CD1c-positive myeloid dendritic cell (primary cell): ENCODE results near the gene MIA3.
"Not testable (repeated sequence)": the region's sequence is repeated elsewhere in the genome, so short reads cannot be mapped to it uniquely, and the experiment has no call there.

Experiments
- DNase-seq: peaks from one replicate; pipeline ENCODE4 v3.0.0-alpha.2; 2016; ENCODE audit errors: extremely low spot score

MIA3 gene, protein sequence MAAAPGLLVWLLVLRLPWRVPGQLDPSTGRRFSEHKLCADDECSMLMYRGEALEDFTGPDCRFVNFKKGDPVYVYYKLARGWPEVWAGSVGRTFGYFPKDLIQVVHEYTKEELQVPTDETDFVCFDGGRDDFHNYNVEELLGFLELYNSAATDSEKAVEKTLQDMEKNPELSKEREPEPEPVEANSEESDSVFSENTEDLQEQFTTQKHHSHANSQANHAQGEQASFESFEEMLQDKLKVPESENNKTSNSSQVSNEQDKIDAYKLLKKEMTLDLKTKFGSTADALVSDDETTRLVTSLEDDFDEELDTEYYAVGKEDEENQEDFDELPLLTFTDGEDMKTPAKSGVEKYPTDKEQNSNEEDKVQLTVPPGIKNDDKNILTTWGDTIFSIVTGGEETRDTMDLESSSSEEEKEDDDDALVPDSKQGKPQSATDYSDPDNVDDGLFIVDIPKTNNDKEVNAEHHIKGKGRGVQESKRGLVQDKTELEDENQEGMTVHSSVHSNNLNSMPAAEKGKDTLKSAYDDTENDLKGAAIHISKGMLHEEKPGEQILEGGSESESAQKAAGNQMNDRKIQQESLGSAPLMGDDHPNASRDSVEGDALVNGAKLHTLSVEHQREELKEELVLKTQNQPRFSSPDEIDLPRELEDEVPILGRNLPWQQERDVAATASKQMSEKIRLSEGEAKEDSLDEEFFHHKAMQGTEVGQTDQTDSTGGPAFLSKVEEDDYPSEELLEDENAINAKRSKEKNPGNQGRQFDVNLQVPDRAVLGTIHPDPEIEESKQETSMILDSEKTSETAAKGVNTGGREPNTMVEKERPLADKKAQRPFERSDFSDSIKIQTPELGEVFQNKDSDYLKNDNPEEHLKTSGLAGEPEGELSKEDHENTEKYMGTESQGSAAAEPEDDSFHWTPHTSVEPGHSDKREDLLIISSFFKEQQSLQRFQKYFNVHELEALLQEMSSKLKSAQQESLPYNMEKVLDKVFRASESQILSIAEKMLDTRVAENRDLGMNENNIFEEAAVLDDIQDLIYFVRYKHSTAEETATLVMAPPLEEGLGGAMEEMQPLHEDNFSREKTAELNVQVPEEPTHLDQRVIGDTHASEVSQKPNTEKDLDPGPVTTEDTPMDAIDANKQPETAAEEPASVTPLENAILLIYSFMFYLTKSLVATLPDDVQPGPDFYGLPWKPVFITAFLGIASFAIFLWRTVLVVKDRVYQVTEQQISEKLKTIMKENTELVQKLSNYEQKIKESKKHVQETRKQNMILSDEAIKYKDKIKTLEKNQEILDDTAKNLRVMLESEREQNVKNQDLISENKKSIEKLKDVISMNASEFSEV (N-terminal part only)

DNA sequence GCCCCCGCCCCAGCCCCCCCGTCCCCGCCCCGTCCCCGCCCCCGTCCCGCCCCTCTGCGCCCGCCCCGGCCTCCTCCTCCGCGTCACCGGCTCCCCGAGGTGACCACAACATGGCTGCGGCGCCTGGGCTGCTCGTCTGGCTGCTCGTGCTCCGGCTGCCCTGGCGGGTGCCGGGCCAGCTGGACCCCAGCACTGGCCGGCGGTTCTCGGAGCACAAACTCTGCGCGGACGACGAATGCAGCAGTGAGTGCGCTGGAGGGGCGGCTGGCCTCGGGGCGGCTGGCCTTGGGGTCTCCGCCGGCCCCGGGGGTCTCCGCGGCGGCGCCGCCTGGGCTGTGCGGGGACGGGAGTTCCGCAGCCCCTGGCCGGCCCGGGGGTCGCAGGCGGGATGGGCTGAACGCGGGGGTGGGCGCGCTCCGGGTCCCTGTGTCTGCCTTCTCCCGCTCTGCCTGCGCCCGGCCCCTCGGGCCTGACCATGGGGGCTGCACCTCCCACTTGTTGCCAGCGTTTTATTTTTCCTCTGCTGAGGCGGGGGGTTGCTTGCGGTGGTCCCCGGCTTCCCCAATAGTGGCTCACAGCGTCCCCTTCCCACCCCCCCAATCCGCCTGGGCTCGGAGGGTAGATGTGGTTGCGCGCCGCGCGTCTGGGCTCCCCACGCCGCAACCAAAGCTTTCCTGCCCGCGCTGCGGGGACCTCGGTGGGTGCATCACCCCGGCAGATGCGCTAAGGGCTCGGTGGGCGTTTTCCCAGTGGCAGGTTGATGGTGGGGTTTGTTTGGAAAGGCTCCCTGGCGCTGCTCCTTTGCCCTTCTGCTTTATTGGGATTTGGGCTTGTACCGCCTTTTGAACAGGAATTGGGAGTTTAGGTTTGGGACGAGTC is at the start of gene MIA3:
Gene MIA3 (plus strand): TSS at position 97 of the 879 bp plus-strand sequence. CDS start 14 bp downstream, at position 111.
- peak; percentile 74 for DNase-seq

DNA sequence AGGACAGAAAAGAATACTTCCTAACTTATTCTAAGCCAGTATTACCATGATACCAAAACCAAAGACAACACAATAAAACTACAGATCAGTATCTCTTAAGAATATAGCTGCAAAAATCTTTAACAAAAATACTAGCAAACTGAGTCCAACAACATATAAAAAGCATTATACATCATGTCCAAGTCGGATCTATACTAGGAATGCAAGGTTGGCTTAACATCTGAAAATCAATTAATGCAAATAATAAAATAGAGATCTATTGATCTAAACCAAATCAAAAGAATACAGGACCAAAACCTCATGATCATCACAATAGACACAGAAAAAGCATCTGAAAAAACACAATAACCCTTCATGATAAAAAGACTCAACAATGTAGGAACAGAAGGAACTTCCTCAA is 47.1 kb upstream of the MIA3 start:
- no peak for DNase-seq

DNA sequence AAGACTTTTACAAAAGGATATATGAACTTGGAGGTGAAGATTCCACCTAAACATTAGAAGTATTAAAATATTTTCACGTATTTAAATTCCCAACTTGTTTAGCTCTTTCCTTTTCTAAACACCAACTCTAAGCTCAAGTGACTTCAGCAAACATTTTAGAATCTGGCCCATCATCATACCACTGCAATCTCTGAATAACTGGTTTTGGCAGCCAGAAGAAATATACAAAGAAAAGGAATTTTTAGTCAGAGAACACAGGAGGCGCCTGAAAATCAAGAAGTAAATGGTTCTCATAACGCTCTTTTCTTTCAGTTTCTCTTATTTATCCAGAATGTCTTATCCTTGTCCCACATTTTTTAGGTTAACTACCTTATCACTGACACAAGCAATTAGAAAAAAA is 38.6 kb upstream of the MIA3 start:
- DNase-seq = no peak

DNA sequence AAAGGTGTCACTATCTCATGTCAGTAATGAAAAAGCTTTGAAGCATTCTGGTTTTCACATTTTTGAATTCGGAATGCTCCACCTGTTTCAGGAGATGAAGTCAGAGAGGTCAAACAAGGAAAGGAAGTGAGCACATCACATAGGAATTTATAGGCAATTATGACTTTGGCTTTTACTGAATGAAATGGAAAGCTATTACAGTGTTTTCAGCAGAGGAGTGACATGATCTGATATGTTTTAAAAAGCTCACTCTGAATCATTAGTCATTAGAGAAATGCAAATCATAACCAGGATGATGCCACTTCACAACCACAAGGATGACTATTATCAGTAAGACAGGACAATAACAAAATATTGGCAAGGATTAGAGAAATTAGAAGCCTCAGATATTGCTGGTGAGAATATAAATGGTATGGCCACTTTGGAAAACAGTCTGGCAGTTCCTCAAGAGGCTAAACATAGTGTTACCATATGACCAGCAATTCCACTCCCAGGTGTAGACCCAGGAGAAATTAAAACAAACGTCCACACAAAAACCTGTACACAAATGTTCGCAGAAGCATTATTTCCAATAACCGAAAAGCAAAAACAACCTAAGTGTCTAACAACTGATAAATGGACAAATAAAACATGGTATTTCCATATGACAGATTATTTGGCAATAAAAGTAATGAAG is 35.7 kb upstream of the MIA3 start:
- DNase-seq = no peak

DNA sequence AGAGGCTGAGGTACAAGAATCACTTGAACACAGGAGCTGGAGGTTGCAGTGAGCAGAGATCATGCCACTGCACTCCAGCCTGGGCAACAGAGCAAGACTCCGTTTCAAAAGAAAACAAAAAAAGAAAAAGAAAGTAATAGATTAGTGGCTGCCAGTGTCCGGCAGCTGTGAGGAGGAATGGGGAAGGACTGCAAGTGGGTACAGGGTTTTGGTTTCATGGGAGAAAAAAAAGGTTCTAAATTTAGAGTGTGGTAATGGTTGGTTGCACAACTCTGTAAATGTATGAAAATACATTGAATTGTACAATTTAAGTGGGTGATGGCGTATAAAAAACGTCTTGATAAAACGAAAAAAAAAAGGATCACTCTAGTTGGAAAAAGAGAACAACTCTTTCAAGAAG is 34.8 kb upstream of the MIA3 start:
- DNase-seq = peak; percentile 56

DNA sequence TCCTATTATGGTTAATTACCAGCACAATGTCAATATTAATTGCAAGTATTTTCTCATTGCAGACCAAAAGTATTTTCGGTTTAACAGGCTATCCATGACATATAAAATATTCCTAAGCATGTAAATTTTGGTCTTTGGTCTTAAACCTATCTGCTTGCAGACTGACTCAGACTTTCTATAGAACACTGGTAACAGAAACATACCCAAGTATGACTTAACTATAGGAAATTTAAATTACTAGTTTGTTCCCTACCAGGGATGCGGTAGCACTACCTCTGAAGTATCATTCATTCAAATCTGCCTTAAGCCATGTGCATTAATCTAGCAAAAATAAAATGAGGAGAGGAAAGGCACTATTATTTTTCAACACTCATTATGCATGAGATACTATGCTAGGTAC is 31.1 kb upstream of the MIA3 start:
- DNase-seq = no peak

DNA sequence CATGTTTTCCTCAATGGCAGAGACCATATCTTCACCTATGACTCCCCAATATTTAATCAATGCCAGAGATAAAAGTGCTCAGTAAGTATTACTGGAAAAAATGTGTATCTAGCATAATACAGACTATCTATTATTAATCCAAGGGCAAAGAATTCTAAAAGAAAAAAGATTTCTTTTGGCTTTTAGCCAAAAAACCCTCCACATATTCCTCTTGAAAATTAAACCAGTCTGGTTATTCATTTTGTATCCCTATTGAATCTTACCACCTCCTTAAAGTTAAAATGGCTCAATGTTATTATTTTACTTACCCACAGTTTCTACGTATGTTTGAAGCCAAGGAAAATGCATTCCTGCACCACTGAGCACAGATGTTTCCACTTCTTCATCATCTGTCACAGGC is 29.8 kb upstream of the MIA3 start:
- DNase-seq = no peak

DNA sequence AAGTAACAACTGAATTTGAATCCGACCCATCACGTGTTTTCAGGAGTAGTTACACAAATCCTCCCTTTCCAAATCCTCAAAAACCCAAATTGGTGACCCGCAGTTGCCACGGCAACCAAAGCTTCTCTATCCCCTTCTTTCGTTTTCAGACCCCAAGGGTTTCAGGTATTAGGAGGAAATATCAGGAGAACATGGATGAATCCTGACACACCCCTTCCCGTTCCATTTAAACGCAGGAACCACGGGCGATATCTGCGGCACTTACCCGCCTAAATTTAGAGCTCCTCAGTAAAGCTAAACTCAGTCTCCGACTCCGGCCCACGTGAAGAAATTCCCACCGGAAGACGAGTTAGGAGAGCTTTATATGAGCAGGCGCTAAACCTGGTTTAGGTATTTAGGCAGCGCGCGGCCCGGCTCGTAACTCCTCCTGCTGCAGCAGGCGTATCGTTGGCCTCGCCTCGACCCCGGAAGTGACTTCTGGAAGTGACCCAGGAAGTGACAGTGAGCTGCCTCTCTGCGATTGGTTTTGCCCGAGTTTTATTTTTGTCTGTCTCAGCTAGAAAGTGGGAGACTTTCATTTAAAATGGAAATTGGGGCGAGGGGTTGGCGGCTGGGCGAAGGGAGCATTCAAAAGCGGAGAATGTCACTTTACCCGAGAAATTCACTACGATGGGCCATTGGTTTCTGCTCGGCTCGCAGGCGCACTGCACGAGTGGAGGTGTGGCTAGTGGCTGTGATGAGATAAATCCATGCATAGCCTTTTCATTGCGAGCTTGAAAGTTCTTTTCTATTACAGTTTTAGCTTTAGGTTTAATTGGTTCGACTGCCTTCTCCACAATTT is 28.2 kb upstream of the MIA3 start, which contains the start of gene TAF1A:
Gene TAF1A (minus strand): TSS at position 472 of the 841 bp plus-strand sequence.
- DNase-seq = peak; percentile 89

DNA sequence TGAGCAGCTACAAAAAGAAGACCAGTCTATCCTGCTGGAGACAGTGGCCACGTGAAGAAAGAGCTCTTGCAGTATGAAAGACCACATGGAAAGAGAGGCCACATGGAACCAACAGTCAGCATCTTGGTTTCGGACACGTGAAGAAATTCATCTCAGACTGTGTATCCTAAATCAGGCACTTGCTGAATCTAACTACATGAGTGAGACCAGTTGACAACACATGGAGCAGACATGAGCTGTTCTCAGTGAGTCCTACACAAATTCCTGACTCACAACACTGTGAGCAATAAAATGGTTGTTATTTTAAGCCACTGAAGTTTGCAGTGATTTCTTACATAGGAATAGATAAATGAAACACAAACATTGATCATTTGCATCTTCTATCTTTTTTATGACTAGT is 25.7 kb upstream of the MIA3 start:
- no peak for DNase-seq

DNA sequence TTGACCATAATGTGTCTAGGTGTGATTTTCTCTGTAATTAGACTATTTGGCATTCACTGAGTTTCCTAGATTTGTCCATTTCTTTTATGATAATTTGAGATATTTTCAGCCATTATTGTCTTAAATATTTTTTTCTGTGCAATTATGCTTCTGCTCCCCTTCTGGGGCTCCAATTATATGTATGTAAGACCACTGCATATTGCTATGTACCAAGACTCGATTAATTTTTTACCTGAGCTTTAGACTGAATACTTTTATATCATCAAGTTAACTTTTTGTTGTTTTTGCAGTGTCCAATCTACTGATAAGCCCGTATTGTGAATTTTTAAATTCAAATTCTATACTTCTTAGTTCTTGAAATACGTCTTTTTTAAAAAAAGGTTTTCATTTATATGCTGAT is 23.1 kb upstream of the MIA3 start:
- DNase-seq = no peak

DNA sequence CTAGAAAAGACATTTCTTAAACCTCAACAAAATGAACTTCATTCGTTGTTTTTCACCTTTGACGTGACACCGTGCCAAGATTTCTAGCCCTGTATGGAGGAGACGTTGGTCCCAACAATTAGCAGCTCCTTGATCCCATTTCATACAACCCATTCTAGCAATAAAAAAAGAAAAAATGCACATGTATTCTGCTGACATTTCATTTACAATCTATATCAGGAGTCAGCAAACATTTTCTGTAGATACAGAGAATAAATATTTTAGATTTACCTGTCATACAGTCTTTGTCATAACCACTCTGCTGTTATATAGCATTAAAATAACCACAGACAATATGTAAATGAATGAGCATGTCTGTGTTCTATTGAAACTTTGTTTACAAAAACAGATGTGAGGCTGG is 21.2 kb upstream of the MIA3 start:
- no peak for DNase-seq

DNA sequence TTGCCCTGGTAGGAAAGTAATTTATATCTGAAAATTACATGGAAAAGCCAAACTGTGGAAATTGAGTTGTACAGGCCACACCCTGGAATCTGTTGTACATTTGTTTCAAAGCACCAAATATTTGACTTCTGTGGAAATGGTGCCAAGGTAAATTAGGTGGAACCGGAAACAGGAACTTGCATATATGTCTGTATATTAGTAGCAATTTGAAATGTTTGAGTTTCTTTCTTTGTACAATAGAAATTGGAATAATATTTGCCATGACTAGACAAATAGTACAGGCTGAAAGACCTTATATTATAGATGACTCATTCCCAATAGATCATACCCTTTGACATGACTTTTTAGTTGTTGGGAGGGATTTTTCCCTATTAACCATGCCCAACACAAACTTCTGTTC is 17.6 kb upstream of the MIA3 start:
- no peak for DNase-seq

DNA sequence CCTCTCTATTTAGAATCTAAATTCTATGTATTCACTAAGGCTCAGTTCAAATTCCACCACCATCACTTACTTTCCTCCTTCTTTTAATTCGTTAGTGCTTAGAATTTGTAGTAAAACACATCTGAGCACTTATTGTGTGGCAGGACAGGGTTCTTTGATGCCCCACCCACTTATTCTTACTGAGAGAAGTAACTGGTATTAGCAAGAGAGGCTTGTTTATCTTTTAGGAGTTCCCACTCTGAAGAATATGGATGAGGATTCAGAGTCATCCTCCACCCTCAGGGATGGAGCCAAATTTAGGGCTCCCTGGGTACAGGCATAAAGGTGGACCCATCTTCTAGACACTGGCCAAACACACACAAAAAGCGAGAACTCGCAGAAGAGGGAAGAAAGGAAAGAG is 16.6 kb upstream of the MIA3 start:
- DNase-seq = no peak

DNA sequence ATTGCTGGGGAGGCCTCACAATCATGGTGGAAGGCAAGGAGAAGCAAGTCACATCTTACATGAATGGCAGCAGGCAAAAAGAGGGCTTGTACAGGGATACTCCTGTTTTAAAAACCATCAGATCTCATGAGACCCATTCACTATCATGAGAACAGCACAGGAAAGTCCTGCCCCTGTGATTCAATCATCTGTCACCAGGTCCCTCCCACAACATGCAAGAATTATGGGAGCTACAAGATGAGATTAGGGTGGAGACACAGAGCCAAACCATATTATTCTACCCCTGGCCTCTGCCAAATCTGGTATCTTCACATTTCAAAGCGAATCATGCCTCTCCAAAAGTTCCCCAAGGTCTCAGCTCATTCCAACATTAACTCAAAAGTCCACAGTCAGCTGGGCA is 11.1 kb upstream of the MIA3 start:
- DNase-seq = no peak

DNA sequence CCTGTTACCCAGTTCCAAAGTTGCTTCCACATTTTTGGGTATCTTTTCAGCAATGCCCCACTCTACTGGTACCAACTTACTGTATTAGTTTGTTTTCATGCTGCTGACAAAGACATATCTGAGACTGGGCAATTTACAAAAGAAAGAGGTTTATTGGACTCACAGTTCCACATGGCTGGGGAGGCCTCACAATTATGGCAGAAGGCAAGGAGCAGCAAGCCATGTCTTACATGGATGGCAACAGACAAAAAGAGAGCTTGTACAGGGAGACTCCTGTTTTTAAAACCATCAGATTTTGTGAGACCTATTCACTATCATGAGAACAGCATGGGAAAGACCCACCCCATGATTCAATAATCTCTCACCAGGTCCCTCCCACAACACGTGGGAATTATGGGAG is 8.8 kb upstream of the MIA3 start:
- not testable (repeated sequence) for DNase-seq

DNA sequence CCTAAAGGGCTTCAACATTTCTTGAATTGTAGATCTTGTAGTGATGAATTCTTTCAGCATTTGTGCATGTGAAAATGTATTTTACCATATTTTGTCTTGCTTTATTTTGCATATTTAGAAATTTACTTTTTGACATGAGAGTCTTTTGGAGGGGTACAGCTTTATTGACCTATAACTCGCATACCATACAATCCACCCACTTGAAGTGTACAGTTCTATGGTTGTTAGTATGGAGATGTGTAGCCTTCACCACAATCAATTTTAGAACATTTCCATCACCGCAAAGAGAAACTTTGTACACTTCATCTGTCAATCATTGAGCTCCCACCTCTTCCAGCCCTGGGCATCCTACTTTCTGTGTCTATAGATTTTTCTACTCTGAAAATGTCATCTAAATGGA is 7.2 kb upstream of the MIA3 start:
- DNase-seq = no peak

DNA sequence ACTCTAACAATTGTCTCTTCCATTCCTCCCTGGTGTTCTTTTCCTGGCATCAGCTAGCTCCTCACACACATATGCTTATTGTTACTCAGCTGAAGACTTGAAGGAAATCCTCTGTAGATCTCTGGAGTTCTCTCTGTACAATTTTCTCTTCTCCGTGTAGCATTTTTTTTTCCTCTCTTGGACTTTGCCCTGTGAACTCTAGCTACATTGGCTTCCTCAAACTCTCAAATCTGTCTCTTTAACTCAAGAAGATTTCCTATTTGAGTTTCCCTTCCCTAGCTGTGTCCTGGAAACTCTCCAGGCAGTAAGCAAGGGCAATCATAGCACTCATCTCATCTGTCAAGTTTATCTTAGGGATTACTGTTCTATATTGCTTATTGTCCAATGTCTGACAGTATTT is 4.3 kb upstream of the MIA3 start:
- no peak for DNase-seq

DNA sequence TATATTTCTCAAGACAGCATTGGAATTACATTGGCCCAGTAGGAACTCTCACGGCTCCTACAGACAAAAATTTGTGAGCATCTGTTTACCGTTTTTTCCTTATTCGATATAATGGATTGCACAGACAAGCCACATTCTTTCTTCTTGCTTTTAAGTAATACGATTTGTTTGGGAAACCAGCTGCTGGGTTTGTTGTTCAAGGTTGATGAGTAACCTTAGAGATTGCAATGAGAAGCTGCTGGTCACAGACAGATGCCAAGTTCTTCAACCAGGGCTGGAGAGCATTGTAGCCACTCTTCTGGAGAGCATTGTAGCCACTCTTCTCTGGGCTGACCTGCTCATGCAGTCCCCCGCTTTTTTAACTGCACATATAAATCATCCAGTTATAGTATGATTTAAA is 1.4 kb upstream of the MIA3 start:
- DNase-seq = no peak

DNA sequence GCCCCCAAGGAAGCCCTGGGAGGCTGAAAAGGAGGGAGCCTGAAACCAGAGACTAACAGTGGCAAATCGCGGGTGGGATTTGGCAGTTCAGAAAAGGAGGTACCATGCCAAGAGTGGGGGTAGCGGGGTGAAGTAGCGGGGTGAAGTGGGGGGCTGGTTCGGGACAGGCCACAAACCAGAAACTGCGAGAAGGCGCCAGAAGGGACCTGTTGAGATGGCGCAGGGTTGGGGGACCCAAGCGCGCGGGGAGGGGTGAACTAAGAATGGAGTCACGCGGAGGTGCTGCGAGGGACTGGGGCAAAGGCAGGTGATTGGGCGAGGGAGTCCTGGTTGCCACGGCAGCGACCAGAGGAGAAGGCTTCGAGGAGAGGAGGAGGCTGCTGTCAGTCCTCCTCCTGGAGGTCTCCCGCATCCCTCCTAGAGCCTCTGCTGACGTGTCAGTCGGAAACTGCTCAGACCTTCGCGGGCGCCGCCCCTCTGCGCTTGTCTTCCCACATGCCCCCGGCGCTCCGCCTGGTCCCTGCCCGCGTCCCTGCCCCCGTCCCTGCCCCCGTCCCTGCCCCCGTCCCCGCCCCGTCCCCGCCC is 438 bp upstream of the MIA3 start:
- DNase-seq = peak; percentile 85
